Smooth muscle cell (in vitro differentiated cells): ENCODE results near the gene POLR2J3. TPM values are rescaled to one million over a fixed set of nuclear protein-coding genes. Genes with fewer than 3 reads are reported as not detected.
"Not testable (repeated sequence)": the region's sequence is repeated elsewhere in the genome, so short reads cannot be mapped to it uniquely, and the experiment has no call there.

Experiments used
- DNase-seq: peaks from one replicate; lab custom pipeline; 2025; ENCODE audit not compliant: unreplicated experiment; lab: John Stamatoyannopoulos, UW
- H2AFZ ChIP-seq: fragments of 200-600 bp; sonication (generic); 2 replicates; pipeline ENCODE4 v1.6.0; 2016; ENCODE audit warnings: antibody characterized with exemption, low read depth, mild to moderate bottlenecking
- H3F3A ChIP-seq: fragments of 200-600 bp; sonication (generic); 2 replicates; pipeline ENCODE4 v1.6.0; 2017; ENCODE audit warnings: antibody characterized with exemption, low read depth
- H3K27ac ChIP-seq: fragments of 200-600 bp; sonication (generic); 2 replicates; pipeline ENCODE4 v1.5.1; 2016; ENCODE audit warnings: low read depth, mild to moderate bottlenecking
- H3K27me3 ChIP-seq: fragments of 200-600 bp; sonication (generic); 2 replicates; pipeline ENCODE4 v1.6.1; 2016; ENCODE audit warnings: low read depth, mild to moderate bottlenecking
- H3K36me3 ChIP-seq: fragments of 200-600 bp; sonication (generic); 2 replicates; pipeline ENCODE4 v1.5.1; 2016; ENCODE audit warnings: low read depth
- H3K4me1 ChIP-seq: fragments of 200-600 bp; sonication (generic); 2 replicates; pipeline ENCODE4 v1.5.1; 2016; ENCODE audit warnings: low read depth
- H3K4me2 ChIP-seq: fragments of 200-600 bp; sonication (generic); 2 replicates; pipeline ENCODE4 v1.6.0; 2016; ENCODE audit warnings: mild to moderate bottlenecking
- H3K4me3 ChIP-seq: fragments of 200-600 bp; sonication (generic); 2 replicates; pipeline ENCODE4 v1.5.1; 2016; ENCODE audit warnings: mild to moderate bottlenecking
- H3K79me2 ChIP-seq: fragments of 200-600 bp; sonication (generic); 2 replicates; pipeline ENCODE4 v1.6.0; 2016; ENCODE audit warnings: low read depth, mild to moderate bottlenecking
- H3K9ac ChIP-seq: fragments of 200-600 bp; sonication (generic); 2 replicates; pipeline ENCODE4 v1.6.0; 2016; ENCODE audit warnings: low read depth
- H3K9me3 ChIP-seq: fragments of 200-600 bp; sonication (generic); replicated peaks from 2 replicates; pipeline ENCODE4 v1.5.1; 2016; ENCODE audit warnings: low read depth
- H4K20me1 ChIP-seq: fragments of 200-600 bp; sonication (generic); 2 replicates; pipeline ENCODE4 v1.6.0; 2016; ENCODE audit warnings: low read depth
- WGBS: methylation state at CpG from one replicate; pipeline ENCODE4 v1.1.7; 2016; ENCODE audit warnings: low lambda C conversion rate; 5-methylcytosine and 5-hydroxymethylcytosine counted together
- polyA plus RNA-seq: library from polyadenylated mRNA; unstranded; fragments of >200 nt; fragmentation: Nextera tagmentation; extraction: Ambion mirVana; gene quantifications from 2 replicates; pipeline ENCODE4 v1.2.1, GENCODE V29; 2016
- total RNA-seq: library from RNA; depleted of rRNA; stranded (reverse); fragments of >200 nt; gene quantifications from 2 replicates; pipeline ENCODE4 v1.2.3, GENCODE V29; 2014

Gene POLR2J3
- total and polyA plus RNA-seq, 2 experiments from 2014 or later: 2.8 to 54.2 TPM

- not testable (repeated sequence) for H3K9me3 ChIP-seq, H3K27ac ChIP-seq, H3K36me3 ChIP-seq, H3F3A ChIP-seq, H3K79me2 ChIP-seq, H3K4me2 ChIP-seq, H2AFZ ChIP-seq, H3K9ac ChIP-seq, H3K4me3 ChIP-seq, H3K4me1 ChIP-seq, H4K20me1 ChIP-seq, H3K27me3 ChIP-seq, DNase-seq
- WGBS: 55% methylated on average over 8 of the region's 10 CpGs
These were observed 39.4 kb upstream of the POLR2J3 start for GRCh38 chr7:102611675-102612325.

- WGBS: no CpG with 5 or more reads among the region's 30 CpGs
- not testable (repeated sequence) for H3K27me3 ChIP-seq, H3K79me2 ChIP-seq, DNase-seq, H3K4me1 ChIP-seq, H3K9ac ChIP-seq, H4K20me1 ChIP-seq, H2AFZ ChIP-seq, H3K9me3 ChIP-seq, H3K4me3 ChIP-seq, H3K4me2 ChIP-seq, H3K27ac ChIP-seq, H3F3A ChIP-seq, H3K36me3 ChIP-seq
These were observed 38.8 kb upstream of the POLR2J3 start for GRCh38 chr7:102611013-102611674.

- not testable (repeated sequence) for H3K9ac ChIP-seq, H3K4me1 ChIP-seq, H3K27me3 ChIP-seq, H4K20me1 ChIP-seq, H3K27ac ChIP-seq, H3F3A ChIP-seq, H3K36me3 ChIP-seq, H3K4me3 ChIP-seq, DNase-seq, H3K9me3 ChIP-seq, H2AFZ ChIP-seq, H3K79me2 ChIP-seq, H3K4me2 ChIP-seq
- WGBS: 86% methylated on average over 4 of the region's 7 CpGs
These were observed 38.1 kb upstream of the POLR2J3 start for GRCh38 chr7:102610441-102610840.

GRCh38 chr7:102609734-102610133 is 37.4 kb upstream of the POLR2J3 start:
- not testable (repeated sequence) for H3K36me3 ChIP-seq, H3K79me2 ChIP-seq, H3K27me3 ChIP-seq, H3K4me1 ChIP-seq, H3F3A ChIP-seq, H3K27ac ChIP-seq, H3K9me3 ChIP-seq, H3K4me2 ChIP-seq, DNase-seq, H4K20me1 ChIP-seq, H2AFZ ChIP-seq, H3K9ac ChIP-seq, H3K4me3 ChIP-seq
- WGBS: 88% methylated on average over 4 of the region's 10 CpGs

GRCh38 chr7:102606848-102607247 is 34.5 kb upstream of the POLR2J3 start:
- not testable (repeated sequence) for H3K4me3 ChIP-seq, H3K9ac ChIP-seq, H4K20me1 ChIP-seq, H3K79me2 ChIP-seq, H3F3A ChIP-seq, H3K4me1 ChIP-seq, H3K27ac ChIP-seq, H2AFZ ChIP-seq, DNase-seq, H3K27me3 ChIP-seq, H3K9me3 ChIP-seq, H3K4me2 ChIP-seq, H3K36me3 ChIP-seq
- no CpG with 5 or more reads among the region's 5 CpGs for WGBS

GRCh38 chr7:102604431-102605145 is 32.2 kb upstream of the POLR2J3 start:
- DNase-seq, H3K27ac ChIP-seq, H3K4me3 ChIP-seq, H3K27me3 ChIP-seq, H3F3A ChIP-seq, H4K20me1 ChIP-seq, H3K79me2 ChIP-seq, H2AFZ ChIP-seq, H3K9ac ChIP-seq, H3K4me2 ChIP-seq, H3K4me1 ChIP-seq, H3K36me3 ChIP-seq, H3K9me3 ChIP-seq: not testable (repeated sequence)
- 20% methylated on average over 6 of the region's 19 CpGs for WGBS

GRCh38 chr7:102602317-102602716 is 29.9 kb upstream of the POLR2J3 start:
- H2AFZ ChIP-seq, H3K36me3 ChIP-seq, H3K4me2 ChIP-seq, H4K20me1 ChIP-seq, H3F3A ChIP-seq, H3K79me2 ChIP-seq, H3K9ac ChIP-seq, DNase-seq, H3K27ac ChIP-seq, H3K9me3 ChIP-seq, H3K27me3 ChIP-seq, H3K4me3 ChIP-seq, H3K4me1 ChIP-seq: not testable (repeated sequence)
- no CpG with 5 or more reads among the region's 12 CpGs for WGBS

- H4K20me1 ChIP-seq, DNase-seq, H3K4me2 ChIP-seq, H3K4me3 ChIP-seq, H3K4me1 ChIP-seq, H3F3A ChIP-seq, H2AFZ ChIP-seq, H3K36me3 ChIP-seq, H3K27ac ChIP-seq, H3K9me3 ChIP-seq, H3K9ac ChIP-seq, H3K79me2 ChIP-seq, H3K27me3 ChIP-seq: not testable (repeated sequence)
- WGBS: no CpG with 5 or more reads among the region's 9 CpGs
These were observed 27.3 kb upstream of the POLR2J3 start for GRCh38 chr7:102599699-102600098.
